K562 (cell line): ENCODE data around the gene ITGAV.

Experiments used
- ATF6 ChIP-seq: sonication (generic); formaldehyde crosslinking; IDR thresholded peaks from 2 replicates; pipeline ENCODE4 v1.4.0; 2020; ENCODE audit warnings: mild to moderate bottlenecking, missing genetic modification reagents
- CTCF ChIP-seq, 3 experiments: IDR thresholded peaks in 2 of 3; conservative IDR thresholded peaks in 1 of 3; 2 replicates each; pipeline ENCODE4 v1.5.1; 2011 to 2012; ENCODE audit warnings: low read length in 3 of 3, mild to moderate bottlenecking in 3 of 3, control low read depth in 2 of 3, improper control_type of control experiment in 1 of 3, inconsistent platforms in 1 of 3, low read depth in 1 of 3, mixed read lengths in 1 of 3, moderate library complexity in 1 of 3; ENCODE audit not compliant: insufficient read depth in 2 of 3
- ETV5 ChIP-seq: sonication (generic); formaldehyde crosslinking; IDR thresholded peaks from 2 replicates; pipeline ENCODE4 v1.4.0; 2020; ENCODE audit warnings: low read depth, mild to moderate bottlenecking, missing genetic modification reagents
- JUND ChIP-seq, 2 experiments: IDR thresholded peaks; 2 replicates in 1 of 2; 3 replicates in 1 of 2; pipeline ENCODE4 v1.6.1; 2011; ENCODE audit warnings: borderline replicate concordance in 2 of 2, low read depth in 2 of 2, low read length in 2 of 2, improper control_type of control experiment in 1 of 2, missing biosample characterization in 1 of 2, missing genetic modification characterization in 1 of 2, missing genetic modification reagents in 1 of 2
- RAD21 ChIP-seq, 2 experiments: fragments of 250-450 bp in 1 of 2; fragments of 450-650 bp in 1 of 2; sonication (Bioruptor Pico) in 1 of 2; formaldehyde crosslinking in 1 of 2; IDR thresholded peaks in 1 of 2; conservative IDR thresholded peaks in 1 of 2; 2 replicates each; pipeline versions ENCODE4 v1.4.0 to v1.8.0; 2020 to 2022; ENCODE audit warnings: mild to moderate bottlenecking in 2 of 2, moderate library complexity in 1 of 2
- RERE ChIP-seq: sonication (generic); formaldehyde crosslinking; IDR thresholded peaks from 2 replicates; pipeline ENCODE4 v1.8.0; 2023; ENCODE audit warnings: missing genetic modification reagents, mild to moderate bottlenecking, borderline replicate concordance
- RREB1 ChIP-seq: fragments of 250-450 bp; sonication (Bioruptor Pico); IDR thresholded peaks from 2 replicates; pipeline ENCODE4 v1.4.0; 2020

GRCh38 chr2:186595219-186595618, 5.4 kb downstream of the ITGAV start:
- TF ChIP-seq ATF6 (CRISPR knock-in tag): no peak
- TF ChIP-seq CTCF (IDR thresholded peaks at IDR 0.05 in 2 of 3, conservative IDR thresholded peaks at IDR 0.05 in 1 of 3; ENCODE audit: insufficient read depth in 2 of 3, low read depth in 1 of 3, low read length in 3 of 3): no peak
- TF ChIP-seq JUND (IDR thresholded peaks at IDR 0.05; ENCODE audit: borderline replicate concordance, low read depth, low read length): no peak
- no peak for TF ChIP-seq JUND (tag; IDR thresholded peaks at IDR 0.05; ENCODE audit: borderline replicate concordance, low read depth, low read length)
- no peak for TF ChIP-seq RAD21 (CRISPR knock-in tag; conservative IDR thresholded peaks at IDR 0.05 in 1 of 2, IDR thresholded peaks at IDR 0.05 in 1 of 2)
- no peak for TF ChIP-seq RREB1 (CRISPR knock-in tag)
- TF ChIP-seq RERE: no peak
- no peak for TF ChIP-seq ETV5 (CRISPR knock-in tag)
